Panc1 (cell line): ENCODE data around the gene AGPAT1.

Source experiments
- POLR2AphosphoS5 ChIP-seq: IDR thresholded peaks from 2 replicates; pipeline ENCODE4 v1.6.1; 2012; ENCODE audit warnings: mild to moderate bottlenecking, low read depth, low read length, moderate library complexity
- REST ChIP-seq, 2 experiments: IDR thresholded peaks; 2 replicates each; pipeline ENCODE4 v1.6.1; 2011 to 2012; ENCODE audit warnings: low read depth in 2 of 2, control low read depth in 1 of 2, low read length in 1 of 2, mild to moderate bottlenecking in 1 of 2, moderate library complexity in 1 of 2; ENCODE audit not compliant: insufficient read depth in 1 of 2
- SIN3A ChIP-seq: IDR thresholded peaks from 2 replicates; pipeline ENCODE4 v1.6.1; 2012; ENCODE audit warnings: low read depth, mild to moderate bottlenecking, low read length, moderate library complexity, borderline replicate concordance; ENCODE audit not compliant: insufficient read depth
- TCF7L2 ChIP-seq: IDR thresholded peaks from 2 replicates; pipeline ENCODE4 v1.6.1; 2011; ENCODE audit warnings: mild to moderate bottlenecking, low read depth, low read length, inconsistent platforms
- TF ChIP-seq, protein P1 (sequence below): fragments of 450-650 bp; IDR thresholded peaks from 2 replicates; pipeline ENCODE4 v1.5.1; 2017; ENCODE audit warnings: mild to moderate bottlenecking

- TF ChIP-seq, protein P1, sequence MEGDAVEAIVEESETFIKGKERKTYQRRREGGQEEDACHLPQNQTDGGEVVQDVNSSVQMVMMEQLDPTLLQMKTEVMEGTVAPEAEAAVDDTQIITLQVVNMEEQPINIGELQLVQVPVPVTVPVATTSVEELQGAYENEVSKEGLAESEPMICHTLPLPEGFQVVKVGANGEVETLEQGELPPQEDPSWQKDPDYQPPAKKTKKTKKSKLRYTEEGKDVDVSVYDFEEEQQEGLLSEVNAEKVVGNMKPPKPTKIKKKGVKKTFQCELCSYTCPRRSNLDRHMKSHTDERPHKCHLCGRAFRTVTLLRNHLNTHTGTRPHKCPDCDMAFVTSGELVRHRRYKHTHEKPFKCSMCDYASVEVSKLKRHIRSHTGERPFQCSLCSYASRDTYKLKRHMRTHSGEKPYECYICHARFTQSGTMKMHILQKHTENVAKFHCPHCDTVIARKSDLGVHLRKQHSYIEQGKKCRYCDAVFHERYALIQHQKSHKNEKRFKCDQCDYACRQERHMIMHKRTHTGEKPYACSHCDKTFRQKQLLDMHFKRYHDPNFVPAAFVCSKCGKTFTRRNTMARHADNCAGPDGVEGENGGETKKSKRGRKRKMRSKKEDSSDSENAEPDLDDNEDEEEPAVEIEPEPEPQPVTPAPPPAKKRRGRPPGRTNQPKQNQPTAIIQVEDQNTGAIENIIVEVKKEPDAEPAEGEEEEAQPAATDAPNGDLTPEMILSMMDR: no peak
- TF ChIP-seq POLR2AphosphoS5: no peak
- no peak for TF ChIP-seq REST (IDR thresholded peaks at IDR 0.05; ENCODE audit: insufficient read depth in 1 of 2, low read depth in 2 of 2, low read length in 1 of 2)
- TF ChIP-seq SIN3A: no peak
- no peak for TF ChIP-seq TCF7L2
Measured at GRCh38 chr6:32189069-32189741, 13.3 kb upstream of the AGPAT1 start.
